HG03103 (cell line): ENCODE measurements around the gene CRTAC1.

Experiments used
- ATAC-seq: cut with Tn5 transposase; IDR thresholded peaks from one replicate; pipeline ENCODE4 v1.9.1; 2021; ENCODE audit warnings: low read depth; ENCODE audit not compliant: unreplicated experiment

CRTAC1 gene

GRCh38 chr10:98031440-98031839 lies 1.0 kb upstream of the CRTAC1 start:
- ATAC-seq = no peak

GRCh38 chr10:98030991-98031431 lies 590 bp upstream of the CRTAC1 start:
- ATAC-seq = no peak

- no peak for ATAC-seq
Observed at GRCh38 chr10:98029149-98030092, 1.0 kb downstream of the CRTAC1 start.

- ATAC-seq = no peak
Observed at GRCh38 chr10:98028168-98028770, 2.2 kb downstream of the CRTAC1 start.

- no peak for ATAC-seq
Observed at GRCh38 chr10:98023024-98023423, 7.4 kb downstream of the CRTAC1 start.

- no peak for ATAC-seq
Observed at GRCh38 chr10:98020784-98021183, 9.6 kb downstream of the CRTAC1 start.

- ATAC-seq = no peak
Observed at GRCh38 chr10:98020254-98020653, 10.2 kb downstream of the CRTAC1 start.

GRCh38 chr10:98019784-98020183 lies 10.6 kb downstream of the CRTAC1 start:
- no peak for ATAC-seq

- ATAC-seq = no peak
Observed at GRCh38 chr10:98016772-98017475, 13.5 kb downstream of the CRTAC1 start.

GRCh38 chr10:98013776-98014175 lies 16.6 kb downstream of the CRTAC1 start:
- ATAC-seq = no peak

- no peak for ATAC-seq
Observed at GRCh38 chr10:98013122-98013521, 17.3 kb downstream of the CRTAC1 start.

GRCh38 chr10:98012644-98013043 lies 17.8 kb downstream of the CRTAC1 start:
- no peak for ATAC-seq

GRCh38 chr10:98010939-98011685 lies 19.3 kb downstream of the CRTAC1 start:
- ATAC-seq = no peak

GRCh38 chr10:98006266-98006665 lies 24.2 kb downstream of the CRTAC1 start:
- ATAC-seq = no peak

- no peak for ATAC-seq
Observed at GRCh38 chr10:98001736-98002135, 28.7 kb downstream of the CRTAC1 start.

GRCh38 chr10:98000346-98000745 lies 30.1 kb downstream of the CRTAC1 start:
- ATAC-seq = no peak

GRCh38 chr10:97999923-98000248 lies 30.5 kb downstream of the CRTAC1 start:
- no peak for ATAC-seq

- ATAC-seq = no peak
Observed at GRCh38 chr10:97999066-97999922, 31.1 kb downstream of the CRTAC1 start.

- ATAC-seq = no peak
Observed at GRCh38 chr10:97991871-97992270, 38.5 kb downstream of the CRTAC1 start.

- ATAC-seq = no peak
Observed at GRCh38 chr10:97981816-97982215, 48.6 kb downstream of the CRTAC1 start.
